K562 (cell line): ENCODE measurements around the gene TYW1. TPM values are rescaled to one million over a fixed set of nuclear protein-coding genes. Genes with fewer than 3 reads are reported as not detected.

ENCODE experiments used
- ASH1L ChIP-seq: fragments of 450-650 bp; IDR thresholded peaks from 2 replicates; pipeline ENCODE4 v1.6.1; 2018; ENCODE audit warnings: borderline replicate concordance, mild to moderate bottlenecking, low read depth; ENCODE audit not compliant: partially characterized antibody
- CBX1 ChIP-seq: sonication (generic); IDR thresholded peaks from 2 replicates; pipeline ENCODE4 v1.6.1; 2016; ENCODE audit warnings: antibody characterized with exemption, low read depth, mild to moderate bottlenecking
- CREB3 ChIP-seq: fragments of 450-650 bp; conservative IDR thresholded peaks from 2 replicates; pipeline ENCODE4 v1.6.1; 2016; ENCODE audit warnings: missing genetic modification characterization, low read depth, mild to moderate bottlenecking, missing compliant biosample characterization, moderate library complexity
- CREM ChIP-seq: IDR thresholded peaks from 2 replicates; pipeline ENCODE4 v1.6.1; 2014; ENCODE audit warnings: antibody characterized with exemption, low read depth
- ETV1 ChIP-seq: fragments of 450-650 bp; conservative IDR thresholded peaks from 2 replicates; pipeline ENCODE4 v1.6.1; 2016; ENCODE audit warnings: missing genetic modification characterization, control low read depth, low read depth, missing compliant biosample characterization
- FOXK1 ChIP-seq: sonication (generic); formaldehyde crosslinking; IDR thresholded peaks from 2 replicates; pipeline ENCODE4 v1.8.0; 2022; ENCODE audit warnings: missing genetic modification reagents, mild to moderate bottlenecking, borderline replicate concordance
- GATA2 ChIP-seq: sonication (generic); formaldehyde crosslinking; IDR thresholded peaks from 2 replicates; pipeline ENCODE4 v1.4.0; 2020; ENCODE audit warnings: mild to moderate bottlenecking, missing genetic modification reagents
- GTF2E2 ChIP-seq: fragments of 200-800 bp; sonication (Bioruptor generic); IDR thresholded peaks from 2 replicates; pipeline ENCODE4 v1.6.1; 2016; ENCODE audit warnings: missing genetic modification characterization, missing compliant biosample characterization
- HCFC1 ChIP-seq: IDR thresholded peaks from 2 replicates; pipeline ENCODE4 v1.6.1; 2012; ENCODE audit warnings: low read depth, low read length, improper control_type of control experiment
- HLTF ChIP-seq: fragments of 450-650 bp; IDR thresholded peaks from 2 replicates; pipeline ENCODE4 v1.6.1; 2016
- KDM2B ChIP-seq: fragments of 250-450 bp; sonication (Bioruptor Pico); IDR thresholded peaks from 2 replicates; pipeline ENCODE4 v1.8.0; 2021; ENCODE audit warnings: mild to moderate bottlenecking, moderate library complexity
- MBD2 ChIP-seq: sonication (generic); IDR thresholded peaks from 2 replicates; pipeline ENCODE4 v1.6.1; 2016; ENCODE audit warnings: low read depth, borderline replicate concordance
- MIER1 ChIP-seq: fragments of 450-650 bp; IDR thresholded peaks from 2 replicates; pipeline ENCODE4 v1.6.1; 2016; ENCODE audit warnings: antibody characterized with exemption, mild to moderate bottlenecking, low read depth
- MTA2 ChIP-seq: fragments of 450-650 bp; IDR thresholded peaks from 2 replicates; pipeline ENCODE4 v1.6.1; 2016; ENCODE audit warnings: low read depth
- NELFE ChIP-seq: IDR thresholded peaks from 2 replicates; pipeline ENCODE4 v1.6.1; 2011; ENCODE audit warnings: mild to moderate bottlenecking; ENCODE audit not compliant: insufficient read depth, insufficient read length
- NFIC ChIP-seq: fragments of 450-650 bp; IDR thresholded peaks from 2 replicates; pipeline ENCODE4 v1.6.1; 2017; ENCODE audit warnings: mild to moderate bottlenecking, inconsistent platforms
- PPARD ChIP-seq: fragments of 250-450 bp; sonication (Bioruptor Pico); IDR thresholded peaks from 2 replicates; pipeline ENCODE4 v1.8.0; 2022; ENCODE audit warnings: inconsistent platforms, mild to moderate bottlenecking, moderate library complexity
- RNF2 ChIP-seq: sonication (generic); IDR thresholded peaks from 2 replicates; pipeline ENCODE4 v1.6.1; 2016
- SMARCC2 ChIP-seq: fragments of 450-650 bp; IDR thresholded peaks from 2 replicates; pipeline ENCODE4 v1.6.1; 2017; ENCODE audit warnings: antibody characterized with exemption, moderate library complexity, mild to moderate bottlenecking, low read depth
- TAL1 ChIP-seq: fragments of 450-650 bp; IDR thresholded peaks from 2 replicates; pipeline ENCODE4 v1.6.1; 2016; ENCODE audit warnings: mild to moderate bottlenecking
- TBL1XR1 ChIP-seq, 2 experiments: IDR thresholded peaks; 2 replicates each; pipeline ENCODE4 v1.6.1; 2012; ENCODE audit warnings: improper control_type of control experiment in 2 of 2, low read length in 2 of 2, mild to moderate bottlenecking in 1 of 2
- TCF7 ChIP-seq: sonication (generic); IDR thresholded peaks from 2 replicates; pipeline ENCODE4 v1.6.1; 2016; ENCODE audit warnings: antibody characterized with exemption, borderline replicate concordance
- TRIM24 ChIP-seq, 2 experiments: fragments of 450-650 bp; IDR thresholded peaks; 2 replicates each; pipeline ENCODE4 v1.6.1; 2016
- TRIM28 ChIP-seq: fragments of 450-650 bp; IDR thresholded peaks from 2 replicates; pipeline ENCODE4 v1.6.1; 2017
- ZEB2 ChIP-seq: fragments of 450-650 bp; IDR thresholded peaks from 2 replicates; pipeline ENCODE4 v1.6.1; 2016
- ZFPM2 ChIP-seq: fragments of 250-450 bp; sonication (Bioruptor Pico); IDR thresholded peaks from 2 replicates; pipeline ENCODE4 v1.5.1; 2022; ENCODE audit warnings: mild to moderate bottlenecking
- ZNF41 ChIP-seq: fragments of 250-450 bp; sonication (Bioruptor Pico); conservative IDR thresholded peaks from 2 replicates; pipeline ENCODE4 v1.4.0; 2020; ENCODE audit warnings: mild to moderate bottlenecking
- ZNF644 ChIP-seq: fragments of 200-800 bp; sonication (Bioruptor generic); IDR thresholded peaks from 2 replicates; pipeline ENCODE4 v1.6.1; 2016; ENCODE audit warnings: low read depth, missing genetic modification characterization, missing compliant biosample characterization
- ZNF695 ChIP-seq: fragments of 450-650 bp; formaldehyde crosslinking; IDR thresholded peaks from 2 replicates; pipeline ENCODE4 v1.4.0; 2020; ENCODE audit warnings: mild to moderate bottlenecking, moderate library complexity
- polyA plus RNA-seq, 8 experiments: library from polyadenylated mRNA; depleted of rRNA in 4 of 8; stranded (reverse) in 5 of 8; unstranded in 3 of 8; fragments of >200 nt; fragmentation: Nextera tagmentation in 2 of 8; fragmentation: Illumina TruSeq in 1 of 8; extraction: Ambion mirVana in 2 of 8; extraction: Trizol in 1 of 8; gene quantifications; 2 replicates each; pipeline versions ENCODE4 v1.2.1 to v1.2.3, GENCODE V29; 2011 to 2014; ENCODE audit warnings: inconsistent platforms in 1 of 8, missing spikeins in 1 of 8
- total RNA-seq, 7 experiments: library from RNA; depleted of rRNA in 6 of 7; stranded (reverse); fragments of >200 nt in 6 of 7; fragmentation: Illumina TruSeq in 2 of 7; extraction: Trizol in 2 of 7; gene quantifications; 2 replicates each; pipeline versions ENCODE4 v1.2.1 to v1.2.3, GENCODE V29; 2011 to 2021; ENCODE audit warnings: low replicate concordance in 1 of 7
- TF ChIP-seq, protein P1 (sequence below): fragments of 450-650 bp; formaldehyde crosslinking; conservative IDR thresholded peaks from 2 replicates; pipeline ENCODE4 v1.4.0; 2022; ENCODE audit warnings: mild to moderate bottlenecking, missing genetic modification characterization

Gene TYW1
- total and polyA plus RNA-seq, 9 of the 15 experiments (the other 6 are each of a cell fraction or from before 2014, with no cell fraction given): 17.4 to 32.0 (median 26.2) TPM

- TF ChIP-seq ASH1L (no peak), CREM (peak; percentile 64; the same call in 1 of the 2 replicates), FOXK1 (CRISPR knock-in tag) (no peak), TRIM28 (peak; percentile 42; the same call in 1 of the 2 replicates), TBL1XR1 (IDR thresholded peaks at IDR 0.05; ENCODE audit: low read length in 2 of 2) (peak in 1 of 2 experiments; percentile 57; a peak in 1 of 4 replicates), TAL1 (peak; percentile 90), ETV1 (peak; percentile 92), MIER1 (no peak), TCF7 (no peak), PPARD (no peak), HLTF (no peak; the same call in 1 of the 2 replicates), KDM2B (CRISPR knock-in tag) (no peak), ZEB2 (peak; percentile 95), MTA2 (peak; percentile 81), CREB3 (no peak), HCFC1 (no peak), RNF2 (0 out of 2 replicates have a peak, but pooled peaks have one; percentile 53), SMARCC2 (peak; percentile 94), CBX1 (no peak), ZNF644 (peak; percentile 50; the same call in 1 of the 2 replicates), MBD2 (0 out of 2 replicates have a peak, but pooled peaks have one; percentile 53), NFIC (0 out of 2 replicates have a peak, but pooled peaks have one; percentile 9), ZNF695 (CRISPR knock-in tag) (no peak), GTF2E2 (no peak), NELFE (no peak), TRIM24 (IDR thresholded peaks at IDR 0.05) (peak; percentile 41 to 75; a peak in 2 of 4 replicates), GATA2 (CRISPR knock-in tag) (peak; percentile 76), ZFPM2 (no peak), ZNF41 (CRISPR knock-in tag) (no peak)
- TF ChIP-seq, protein P1, sequence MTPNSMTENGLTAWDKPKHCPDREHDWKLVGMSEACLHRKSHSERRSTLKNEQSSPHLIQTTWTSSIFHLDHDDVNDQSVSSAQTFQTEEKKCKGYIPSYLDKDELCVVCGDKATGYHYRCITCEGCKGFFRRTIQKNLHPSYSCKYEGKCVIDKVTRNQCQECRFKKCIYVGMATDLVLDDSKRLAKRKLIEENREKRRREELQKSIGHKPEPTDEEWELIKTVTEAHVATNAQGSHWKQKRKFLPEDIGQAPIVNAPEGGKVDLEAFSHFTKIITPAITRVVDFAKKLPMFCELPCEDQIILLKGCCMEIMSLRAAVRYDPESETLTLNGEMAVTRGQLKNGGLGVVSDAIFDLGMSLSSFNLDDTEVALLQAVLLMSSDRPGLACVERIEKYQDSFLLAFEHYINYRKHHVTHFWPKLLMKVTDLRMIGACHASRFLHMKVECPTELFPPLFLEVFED (CRISPR knock-in tag): 0 out of 2 replicates have a peak, but pooled peaks have one; percentile 50
These were observed 23.1 kb downstream of the TYW1 start (continued) for GRCh38 chr7:67019562-67020390.
